Skeletal muscle satellite cell (primary cell): ENCODE data around the gene IKZF2.

Source experiments
- H3K27me3 ChIP-seq: 2 replicates; pipeline ENCODE4 v1.7.0; 2013; ENCODE audit warnings: low read length; ENCODE audit not compliant: control insufficient read depth, insufficient read depth
- H3K36me3 ChIP-seq: 2 replicates; pipeline ENCODE4 v1.7.0; 2013; ENCODE audit warnings: mild to moderate bottlenecking, control low read depth, low read length; ENCODE audit not compliant: insufficient read depth
- H3K4me1 ChIP-seq: 2 replicates; pipeline ENCODE4 v1.7.0; 2013; ENCODE audit warnings: low read length; ENCODE audit not compliant: control insufficient read depth, insufficient read depth
- H3K4me2 ChIP-seq: 2 replicates; pipeline ENCODE4 v1.7.0; 2013; ENCODE audit warnings: mild to moderate bottlenecking, low read length
- H3K4me3 ChIP-seq: 2 replicates; pipeline ENCODE4 v1.7.0; 2013; ENCODE audit warnings: low read length
- H3K9ac ChIP-seq: 2 replicates; pipeline ENCODE4 v1.7.0; 2013; ENCODE audit warnings: mild to moderate bottlenecking, low read depth, low read length, moderate library complexity
- H3K9me3 ChIP-seq: replicated peaks from 2 replicates; pipeline ENCODE4 v1.7.0; 2013; ENCODE audit warnings: mild to moderate bottlenecking, control low read depth, low read length

The IKZF2 gene

GRCh38 chr2:213066443-213066743, 85.0 kb downstream of the IKZF2 start:
- peak overlapping the region; percentile 52 for H3K4me3 ChIP-seq
- no peaks in the 10 kb centered on the region for H3K27me3 ChIP-seq
- H3K9ac ChIP-seq: no peak overlapping the region
- no peaks in the 10 kb centered on the region for H3K36me3 ChIP-seq
- H3K4me1 ChIP-seq: peaks cover 26% of the 10 kb centered on the region
- peak overlapping the region; percentile 75 for H3K4me2 ChIP-seq
- no peaks in the 10 kb centered on the region for H3K9me3 ChIP-seq

GRCh38 chr2:213065583-213066442, 85.6 kb downstream of the IKZF2 start:
- peak overlapping the region; percentile 52 for H3K4me3 ChIP-seq
- no peaks in the 10 kb centered on the region for H3K36me3 ChIP-seq
- peak overlapping the region; percentile 75 for H3K4me2 ChIP-seq
- H3K9ac ChIP-seq: peak overlapping the region; percentile 43
- H3K4me1 ChIP-seq: peaks cover 26% of the 10 kb centered on the region
- no peaks in the 10 kb centered on the region for H3K27me3 ChIP-seq
- H3K9me3 ChIP-seq: no peaks in the 10 kb centered on the region

GRCh38 chr2:213064099-213064498, 87.3 kb downstream of the IKZF2 start:
- Histone ChIP-seq H3K4me3 (no peak overlapping the region), H3K9ac (no peak overlapping the region), H3K4me1 (peaks cover 26% of the 10 kb centered on the region), H3K36me3 (no peaks in the 10 kb centered on the region), H3K4me2 (no peak overlapping the region), H3K27me3 (no peaks in the 10 kb centered on the region), H3K9me3 (no peaks in the 10 kb centered on the region)

- Histone ChIP-seq H3K36me3 (no peaks in the 10 kb centered on the region), H3K9ac (no peak overlapping the region), H3K4me3 (no peak overlapping the region), H3K9me3 (no peaks in the 10 kb centered on the region), H3K4me2 (no peak overlapping the region), H3K27me3 (no peaks in the 10 kb centered on the region), H3K4me1 (no peaks in the 10 kb centered on the region)
Observed at GRCh38 chr2:213057977-213058376, 93.4 kb downstream of the IKZF2 start.

- no peak overlapping the region for H3K9ac ChIP-seq
- H3K4me1 ChIP-seq: no peaks in the 10 kb centered on the region
- H3K4me2 ChIP-seq: no peak overlapping the region
- no peak overlapping the region for H3K4me3 ChIP-seq
- no peaks in the 10 kb centered on the region for H3K27me3 ChIP-seq
- peaks cover 44% of the 10 kb centered on the region for H3K36me3 ChIP-seq
- H3K9me3 ChIP-seq: no peaks in the 10 kb centered on the region
Observed at GRCh38 chr2:213046431-213046830, 105.0 kb downstream of the IKZF2 start.

GRCh38 chr2:213043566-213043965, 107.8 kb downstream of the IKZF2 start:
- Histone ChIP-seq H3K36me3 (peaks cover 39% of the 10 kb centered on the region), H3K4me3 (no peak overlapping the region), H3K4me2 (no peak overlapping the region), H3K27me3 (no peaks in the 10 kb centered on the region), H3K4me1 (no peaks in the 10 kb centered on the region), H3K9me3 (no peaks in the 10 kb centered on the region), H3K9ac (no peak overlapping the region)

GRCh38 chr2:213042262-213042661, 109.2 kb downstream of the IKZF2 start:
- H3K4me3 ChIP-seq: no peak overlapping the region
- no peak overlapping the region for H3K9ac ChIP-seq
- H3K36me3 ChIP-seq: peaks cover 36% of the 10 kb centered on the region
- no peaks in the 10 kb centered on the region for H3K4me1 ChIP-seq
- no peaks in the 10 kb centered on the region for H3K9me3 ChIP-seq
- H3K4me2 ChIP-seq: no peak overlapping the region
- H3K27me3 ChIP-seq: no peaks in the 10 kb centered on the region

- Histone ChIP-seq H3K4me3 (no peak overlapping the region), H3K9ac (no peak overlapping the region), H3K4me1 (peaks cover 6% of the 10 kb centered on the region), H3K4me2 (no peak overlapping the region), H3K36me3 (peaks cover 13% of the 10 kb centered on the region), H3K27me3 (no peaks in the 10 kb centered on the region), H3K9me3 (no peaks in the 10 kb centered on the region)
Observed at GRCh38 chr2:213036836-213037235, 114.6 kb downstream of the IKZF2 start.

- peaks cover 13% of the 10 kb centered on the region for H3K36me3 ChIP-seq
- no peak overlapping the region for H3K9ac ChIP-seq
- H3K4me2 ChIP-seq: no peak overlapping the region
- no peaks in the 10 kb centered on the region for H3K9me3 ChIP-seq
- H3K27me3 ChIP-seq: no peaks in the 10 kb centered on the region
- peaks cover 6% of the 10 kb centered on the region for H3K4me1 ChIP-seq
- no peak overlapping the region for H3K4me3 ChIP-seq
Observed at GRCh38 chr2:213034585-213034984, 116.8 kb downstream of the IKZF2 start.

- Histone ChIP-seq H3K9me3 (no peaks in the 10 kb centered on the region), H3K36me3 (peaks cover 13% of the 10 kb centered on the region), H3K27me3 (no peaks in the 10 kb centered on the region), H3K4me2 (no peak overlapping the region), H3K9ac (no peak overlapping the region), H3K4me1 (peaks cover 6% of the 10 kb centered on the region), H3K4me3 (no peak overlapping the region)
Observed at GRCh38 chr2:213032607-213033006, 118.8 kb downstream of the IKZF2 start.

- H3K27me3 ChIP-seq: no peaks in the 10 kb centered on the region
- peak overlapping the region; percentile 57 for H3K4me2 ChIP-seq
- H3K4me3 ChIP-seq: no peak overlapping the region
- peaks cover 6% of the 10 kb centered on the region for H3K36me3 ChIP-seq
- H3K4me1 ChIP-seq: peaks cover 19% of the 10 kb centered on the region
- no peaks in the 10 kb centered on the region for H3K9me3 ChIP-seq
- no peak overlapping the region for H3K9ac ChIP-seq
Observed at GRCh38 chr2:213022987-213023386, 128.4 kb downstream of the IKZF2 start.
